ENCODE data around the gene HM13. TPM values are rescaled to one million over a fixed set of nuclear protein-coding genes. Genes with fewer than 3 reads are reported as not detected.

The HM13 gene
- total RNA-seq, 1 experiment from 2014 or later = 183 TPM

- H4K20me1 ChIP-seq (ENCODE audit: insufficient read depth) = no peaks in the 10 kb centered on the region
- no peaks in the 10 kb centered on the region for H3K9me3 ChIP-seq (ENCODE audit: control insufficient read depth in 1 of 2, insufficient read depth in 1 of 2, low read depth in 1 of 2, low read length in 2 of 2)
- H3K4me3 ChIP-seq (replicated peaks in 1 of 2; ENCODE audit: low read depth in 1 of 2, low read length in 2 of 2) = no peak overlapping the region
- CTCF ChIA-PET = no interaction called here
- H2AFZ ChIP-seq (ENCODE audit: low read depth, low read length, poor library complexity, severe bottlenecking) = no peak overlapping the region
- H3K9me2 ChIP-seq (ENCODE audit: insufficient read depth) = no peaks in the 10 kb centered on the region
- POLR2A ChIA-PET = no interaction called here
- ATAC-seq (0 out of 2 replicates have a peak, but pooled peaks have one; percentile 32), DNase-seq (ENCODE audit: low read depth, low spot score) (no peak)
- intact Hi-C loops (cut with micrococcal nuclease) = no loop called here
- H3K4me1 ChIP-seq (ENCODE audit: control insufficient read depth in 1 of 2, insufficient read depth in 2 of 2, low read length in 2 of 2) = no peaks in the 10 kb centered on the region
- H3K9ac ChIP-seq (ENCODE audit: low read length) = no peak overlapping the region
- no peaks in the 10 kb centered on the region for H3K36me3 ChIP-seq (ENCODE audit: control insufficient read depth in 1 of 2, insufficient read depth in 2 of 2, low read length in 2 of 2)
- no peaks in the 10 kb centered on the region for H3K27me3 ChIP-seq (ENCODE audit: insufficient read depth, low read length)
- RAD21 ChIA-PET (ENCODE audit: low non-redundant PET in 1 of 2, low total read pairs in 2 of 2, uncharacterized antibody in 2 of 2, unreplicated experiment in 2 of 2) = no interaction called here
- BruUV-seq (replicated peaks) = no TSS peak
- TF ChIP-seq ZBTB33 (IDR thresholded peaks at IDR 0.05; ENCODE audit: extremely low read depth, insufficient replicate concordance, low read length) = no peak
- no peak overlapping the region for H3K27ac ChIP-seq (ENCODE audit: low read depth, low read length)
- H3K79me2 ChIP-seq (ENCODE audit: insufficient read depth, low read length) = no peaks in the 10 kb centered on the region
- H3K4me2 ChIP-seq (ENCODE audit: low read length) = no peak overlapping the region
Observed at GRCh38 chr20:31484001-31484400, 30.2 kb upstream of the HM13 start.

DNA sequence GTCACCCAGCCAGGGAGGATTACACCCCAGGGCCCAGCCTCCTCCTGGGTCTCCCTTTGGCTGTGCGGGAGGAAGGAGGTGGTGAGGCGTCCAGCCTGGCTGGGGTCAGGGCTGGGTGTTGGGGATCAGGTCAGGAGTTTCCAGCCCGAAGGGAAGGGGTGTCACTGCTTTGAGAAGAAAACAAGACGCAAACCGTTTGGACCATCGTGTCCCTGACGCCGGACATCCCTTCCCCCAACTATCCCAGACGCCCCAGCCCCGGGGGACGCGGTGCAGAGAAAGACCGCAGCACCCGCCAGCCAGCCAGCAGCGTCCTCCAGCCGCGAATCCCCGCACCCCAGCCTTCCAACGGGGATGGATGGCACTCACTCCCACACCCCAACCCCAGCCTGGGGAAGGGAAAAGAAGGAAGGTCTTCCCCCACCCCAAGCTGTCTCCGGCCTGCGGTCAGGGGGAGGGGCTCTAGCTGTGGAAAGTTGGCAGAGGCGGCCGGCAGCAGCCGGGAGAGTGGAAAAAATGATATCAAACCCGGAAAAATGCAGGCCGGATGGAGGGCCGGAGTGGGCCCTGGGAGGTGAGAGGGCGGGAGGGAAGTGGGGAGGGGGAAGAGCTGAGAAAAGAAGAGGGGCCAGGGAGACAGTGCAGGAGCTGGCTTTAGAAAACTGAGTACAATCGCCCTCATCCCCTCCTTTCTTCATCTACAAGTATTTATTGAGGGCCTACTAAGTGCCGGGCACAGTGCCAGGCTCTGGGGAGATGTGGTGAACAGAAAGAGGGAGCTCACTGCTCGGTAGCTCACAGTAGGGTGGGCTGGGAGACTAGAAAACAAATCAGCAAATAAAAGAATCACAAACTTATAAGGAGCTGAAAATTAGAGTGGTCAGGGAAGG is 28.5 kb upstream of the HM13 start:
- no peaks in the 10 kb centered on the region for H4K20me1 ChIP-seq (ENCODE audit: insufficient read depth)
- H3K4me2 ChIP-seq (ENCODE audit: low read length) = no peak overlapping the region
- DNase-seq (ENCODE audit: low read depth, low spot score) (no peak), ATAC-seq (no peak)
- no peak overlapping the region for H3K27ac ChIP-seq (ENCODE audit: low read depth, low read length)
- H3K9ac ChIP-seq (ENCODE audit: low read length) = no peak overlapping the region
- no peaks in the 10 kb centered on the region for H3K9me2 ChIP-seq (ENCODE audit: insufficient read depth)
- ChIA-PET RAD21 (ENCODE audit: low non-redundant PET in 1 of 2, low total read pairs in 2 of 2, uncharacterized antibody in 2 of 2, unreplicated experiment in 2 of 2) (no interaction called here), POLR2A (no interaction called here), CTCF (interaction anchor here (1.5 kb wide), 1 partner anchor 17 kb away, joined by 7 read pairs; no protein-coding TSS in a partner anchor)
- no peaks in the 10 kb centered on the region for H3K36me3 ChIP-seq (ENCODE audit: control insufficient read depth in 1 of 2, insufficient read depth in 2 of 2, low read length in 2 of 2)
- no peak overlapping the region for H2AFZ ChIP-seq (ENCODE audit: low read depth, low read length, poor library complexity, severe bottlenecking)
- intact Hi-C loops (cut with micrococcal nuclease) = no loop called here
- no peaks in the 10 kb centered on the region for H3K9me3 ChIP-seq (ENCODE audit: control insufficient read depth in 1 of 2, insufficient read depth in 1 of 2, low read depth in 1 of 2, low read length in 2 of 2)
- H3K4me3 ChIP-seq (replicated peaks in 1 of 2; ENCODE audit: low read depth in 1 of 2, low read length in 2 of 2) = no peak overlapping the region
- H3K4me1 ChIP-seq (ENCODE audit: control insufficient read depth in 1 of 2, insufficient read depth in 2 of 2, low read length in 2 of 2) = no peaks in the 10 kb centered on the region
- H3K27me3 ChIP-seq (ENCODE audit: insufficient read depth, low read length) = no peaks in the 10 kb centered on the region
- H3K79me2 ChIP-seq (ENCODE audit: insufficient read depth, low read length) = no peaks in the 10 kb centered on the region
- no TSS peak for BruUV-seq (replicated peaks)
- TF ChIP-seq, protein P1, sequence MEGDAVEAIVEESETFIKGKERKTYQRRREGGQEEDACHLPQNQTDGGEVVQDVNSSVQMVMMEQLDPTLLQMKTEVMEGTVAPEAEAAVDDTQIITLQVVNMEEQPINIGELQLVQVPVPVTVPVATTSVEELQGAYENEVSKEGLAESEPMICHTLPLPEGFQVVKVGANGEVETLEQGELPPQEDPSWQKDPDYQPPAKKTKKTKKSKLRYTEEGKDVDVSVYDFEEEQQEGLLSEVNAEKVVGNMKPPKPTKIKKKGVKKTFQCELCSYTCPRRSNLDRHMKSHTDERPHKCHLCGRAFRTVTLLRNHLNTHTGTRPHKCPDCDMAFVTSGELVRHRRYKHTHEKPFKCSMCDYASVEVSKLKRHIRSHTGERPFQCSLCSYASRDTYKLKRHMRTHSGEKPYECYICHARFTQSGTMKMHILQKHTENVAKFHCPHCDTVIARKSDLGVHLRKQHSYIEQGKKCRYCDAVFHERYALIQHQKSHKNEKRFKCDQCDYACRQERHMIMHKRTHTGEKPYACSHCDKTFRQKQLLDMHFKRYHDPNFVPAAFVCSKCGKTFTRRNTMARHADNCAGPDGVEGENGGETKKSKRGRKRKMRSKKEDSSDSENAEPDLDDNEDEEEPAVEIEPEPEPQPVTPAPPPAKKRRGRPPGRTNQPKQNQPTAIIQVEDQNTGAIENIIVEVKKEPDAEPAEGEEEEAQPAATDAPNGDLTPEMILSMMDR (IDR thresholded peaks at IDR 0.05 in 2 of 3, conservative IDR thresholded peaks at IDR 0.05 in 1 of 3; ENCODE audit: borderline replicate concordance in 1 of 3, insufficient read depth in 1 of 3, low read depth in 2 of 3, low read length in 2 of 3) = no peak
- TF ChIP-seq SIN3A (IDR thresholded peaks at IDR 0.05; ENCODE audit: low read depth) (no peak), ZNF274 (IDR thresholded peaks at IDR 0.05; ENCODE audit: low read depth, low read length) (no peak), EZH2phosphoT487 (IDR thresholded peaks at IDR 0.05; ENCODE audit: borderline replicate concordance) (no peak), ZFX (IDR thresholded peaks at IDR 0.05) (no peak), YY1 (IDR thresholded peaks at IDR 0.05; ENCODE audit: extremely low read depth, insufficient replicate concordance, low read depth, low read length) (no peak), POLR2AphosphoS5 (IDR thresholded peaks at IDR 0.05; ENCODE audit: low read depth, low read length) (no peak), RAD21 (IDR thresholded peaks at IDR 0.05; ENCODE audit: low read depth) (no peak), EGR1 (IDR thresholded peaks at IDR 0.05; ENCODE audit: low read depth) (no peak), ELF1 (IDR thresholded peaks at IDR 0.05; ENCODE audit: borderline replicate concordance, low read depth) (no peak)
- TF ChIP-seq, protein P2, sequence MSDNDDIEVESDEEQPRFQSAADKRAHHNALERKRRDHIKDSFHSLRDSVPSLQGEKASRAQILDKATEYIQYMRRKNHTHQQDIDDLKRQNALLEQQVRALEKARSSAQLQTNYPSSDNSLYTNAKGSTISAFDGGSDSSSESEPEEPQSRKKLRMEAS (IDR thresholded peaks at IDR 0.05) = no peak

Measured in HCT116 (cell line).